CD4-positive, alpha-beta T cell treated with Interleukin-4 for 1 hour (primary cell): Measurements from ENCODE around the gene CALHM2.

Source experiments
- DNase-seq, 2 donors: peaks; one replicate each; pipeline ENCODE4 v3.0.0-alpha.2; 2020 to 2022

The CALHM2 gene

GRCh38 chr10:103415581-103415980 lies 36.6 kb downstream of the CALHM2 start:
- DNase-seq = no peak

DNA sequence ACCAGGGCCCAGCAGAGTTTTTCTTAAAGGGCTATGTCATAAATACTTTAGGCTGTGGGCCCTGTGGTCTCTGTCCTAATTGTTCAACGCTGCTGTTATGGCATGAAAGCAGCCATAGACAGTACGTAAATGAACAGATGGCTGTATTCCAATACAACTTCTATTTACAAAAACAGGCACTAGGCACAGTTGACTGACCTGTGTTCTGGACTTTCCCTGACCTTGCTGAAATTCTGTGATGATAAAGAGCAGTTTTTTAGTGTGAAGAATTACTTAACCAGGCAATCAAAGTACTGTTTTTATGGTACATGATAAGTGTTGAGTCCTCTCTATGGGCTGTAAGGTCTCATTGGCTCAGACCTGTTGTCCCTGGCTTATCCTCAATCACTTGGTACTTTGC lies 38.6 kb downstream of the CALHM2 start:
- DNase-seq = no peak

- DNase-seq = no peak
Measured at GRCh38 chr10:103397191-103397825, 54.9 kb downstream of the CALHM2 start.

GRCh38 chr10:103396789-103397087 lies 55.4 kb downstream of the CALHM2 start:
- DNase-seq = no peak
